ENCODE measurements around the gene S100A3. TPM values are rescaled to one million over a fixed set of nuclear protein-coding genes. Genes with fewer than 3 reads are reported as not detected.

Gene S100A3
- polyA plus RNA-seq, 2 of the 4 experiments (the other 2 are of a cell fraction), result 25.0 to 74.0 TPM

DNA sequence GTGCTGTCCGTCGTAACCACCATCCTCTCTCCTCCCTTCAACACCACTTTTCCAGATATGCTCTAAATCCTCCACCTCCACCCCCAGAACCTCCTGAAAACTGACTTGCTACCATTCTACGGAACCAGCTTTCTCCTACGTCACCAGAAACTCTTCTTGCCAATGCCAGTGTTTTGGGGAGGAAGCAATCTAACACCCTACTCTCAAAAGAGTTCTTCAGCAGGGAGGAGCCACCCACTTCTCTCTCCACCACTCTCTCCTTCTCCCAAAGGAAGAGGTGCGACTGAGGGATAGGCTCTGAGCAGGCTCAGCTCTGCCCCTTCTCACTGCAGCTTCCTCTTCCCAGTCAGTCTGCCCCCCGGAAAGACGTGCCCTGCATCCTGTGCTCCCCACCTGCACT is 22.6 kb upstream of the S100A3 start:
- no peak overlapping the region for H3K4me2 ChIP-seq
- FAIRE-seq, result no peak
- no peak for ATAC-seq
- CTCF ChIA-PET, result interaction anchor here (0.5 to 7.5 kb wide), 46 partner anchors 10 to 421 kb away, joined by 3 to 471 read pairs (median 8); partner anchors contain the start of genes CHTOP, NPR1, RAB13 and S100A1
- no peaks in the 10 kb centered on the region for H3K9me3 ChIP-seq
- 86% methylated on average over 7 of the region's 7 CpGs for WGBS (ENCODE audit: missing lambda C conversion rate)
- no peak for DNase-seq (ENCODE audit: low read depth in 1 of 2, low spot score in 1 of 2)
- POLR2A ChIA-PET, result interaction anchor here (1.4 to 3.4 kb wide), 6 partner anchors 36 to 100 kb away, joined by 3 to 24 read pairs (median 10); partner anchors contain the start of genes CHTOP, S100A13 and S100A6
- peaks cover 29% of the 10 kb centered on the region for H3K4me1 ChIP-seq
- H3K4me3 ChIP-seq, result no peak overlapping the region
- no peak for TF ChIP-seq RAD21 (conservative IDR thresholded peaks at IDR 0.05 in 1 of 2, IDR thresholded peaks at IDR 0.05 in 1 of 2)
- TF ChIP-seq RFX5 (IDR thresholded peaks at IDR 0.05), result no peak
- TF ChIP-seq HEYL (CRISPR knock-in tag; IDR thresholded peaks at IDR 0.05), result no peak
- no peak for TF ChIP-seq BHLHE40 (IDR thresholded peaks at IDR 0.05; ENCODE audit: low read depth, low read length)
- no peak for TF ChIP-seq EHF (CRISPR knock-in tag; IDR thresholded peaks at IDR 0.05)
- TF ChIP-seq, protein P1, sequence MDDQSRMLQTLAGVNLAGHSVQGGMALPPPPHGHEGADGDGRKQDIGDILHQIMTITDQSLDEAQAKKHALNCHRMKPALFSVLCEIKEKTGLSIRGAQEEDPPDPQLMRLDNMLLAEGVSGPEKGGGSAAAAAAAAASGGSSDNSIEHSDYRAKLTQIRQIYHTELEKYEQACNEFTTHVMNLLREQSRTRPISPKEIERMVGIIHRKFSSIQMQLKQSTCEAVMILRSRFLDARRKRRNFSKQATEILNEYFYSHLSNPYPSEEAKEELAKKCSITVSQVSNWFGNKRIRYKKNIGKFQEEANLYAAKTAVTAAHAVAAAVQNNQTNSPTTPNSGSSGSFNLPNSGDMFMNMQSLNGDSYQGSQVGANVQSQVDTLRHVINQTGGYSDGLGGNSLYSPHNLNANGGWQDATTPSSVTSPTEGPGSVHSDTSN (IDR thresholded peaks at IDR 0.05), result no peak
- TF ChIP-seq CHD2 (IDR thresholded peaks at IDR 0.05; ENCODE audit: low read length, partially characterized antibody), result no peak
- TF ChIP-seq, protein P2, sequence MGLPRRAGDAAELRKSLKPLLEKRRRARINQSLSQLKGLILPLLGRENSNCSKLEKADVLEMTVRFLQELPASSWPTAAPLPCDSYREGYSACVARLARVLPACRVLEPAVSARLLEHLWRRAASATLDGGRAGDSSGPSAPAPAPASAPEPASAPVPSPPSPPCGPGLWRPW (IDR thresholded peaks at IDR 0.05), result no peak
- peak overlapping the region in 1 of 2 experiments; percentile 38; a peak in 2 of 6 replicates for H3K27ac ChIP-seq

- ATAC-seq, result no peak
- Histone ChIP-seq H3K4me2 (no peak overlapping the region), H3K27ac (0 out of 6 replicates have a peak overlapping the region, but pooled peaks of 1 of the 2 experiments have one; percentile 8), H3K4me3 (no peak overlapping the region), H3K9me3 (no peaks in the 10 kb centered on the region), H3K4me1 (peaks cover 36% of the 10 kb centered on the region)
- POLR2A ChIA-PET, result interaction anchor here (2.5 to 3.4 kb wide), 2 partner anchors 36 to 63 kb away, joined by 12 to 24 read pairs; partner anchors contain the start of genes CHTOP and S100A6
- CTCF ChIA-PET, result interaction anchor here (0.6 to 7.5 kb wide), 17 partner anchors 15 to 701 kb away, joined by 3 to 471 read pairs (median 32); partner anchors contain the start of genes CHTOP, NPR1, S100A1 and S100A13
- TF ChIP-seq FOSB (CRISPR knock-in tag; IDR thresholded peaks at IDR 0.05) (no peak), BCL3 (IDR thresholded peaks at IDR 0.05) (no peak), HOXB13 (CRISPR knock-in tag; IDR thresholded peaks at IDR 0.05; ENCODE audit: low read depth) (no peak), POLR2AphosphoS2 (conservative IDR thresholded peaks at IDR 0.05; ENCODE audit: low read length) (no peak), JUNB (IDR thresholded peaks at IDR 0.05) (no peak), ZNF302 (CRISPR knock-in tag; IDR thresholded peaks at IDR 0.05) (no peak), CEBPB (IDR thresholded peaks at IDR 0.05) (no peak), HDAC2 (IDR thresholded peaks at IDR 0.05) (no peak), NR3C1 (IDR thresholded peaks at IDR 0.05) (no peak), RARB (CRISPR knock-in tag; IDR thresholded peaks at IDR 0.05) (no peak), EHMT2 (IDR thresholded peaks at IDR 0.05; ENCODE audit: low read depth) (no peak)
- TF ChIP-seq, protein P3, sequence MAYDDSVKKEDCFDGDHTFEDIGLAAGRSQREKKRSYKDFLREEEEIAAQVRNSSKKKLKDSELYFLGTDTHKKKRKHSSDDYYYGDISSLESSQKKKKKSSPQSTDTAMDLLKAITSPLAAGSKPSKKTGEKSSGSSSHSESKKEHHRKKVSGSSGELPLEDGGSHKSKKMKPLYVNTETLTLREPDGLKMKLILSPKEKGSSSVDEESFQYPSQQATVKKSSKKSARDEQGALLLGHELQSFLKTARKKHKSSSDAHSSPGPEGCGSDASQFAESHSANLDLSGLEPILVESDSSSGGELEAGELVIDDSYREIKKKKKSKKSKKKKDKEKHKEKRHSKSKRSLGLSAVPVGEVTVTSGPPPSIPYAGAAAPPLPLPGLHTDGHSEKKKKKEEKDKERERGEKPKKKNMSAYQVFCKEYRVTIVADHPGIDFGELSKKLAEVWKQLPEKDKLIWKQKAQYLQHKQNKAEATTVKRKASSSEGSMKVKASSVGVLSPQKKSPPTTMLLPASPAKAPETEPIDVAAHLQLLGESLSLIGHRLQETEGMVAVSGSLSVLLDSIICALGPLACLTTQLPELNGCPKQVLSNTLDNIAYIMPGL (CRISPR knock-in tag; IDR thresholded peaks at IDR 0.05; ENCODE audit: borderline replicate concordance), result no peak
- TF ChIP-seq, protein P4, sequence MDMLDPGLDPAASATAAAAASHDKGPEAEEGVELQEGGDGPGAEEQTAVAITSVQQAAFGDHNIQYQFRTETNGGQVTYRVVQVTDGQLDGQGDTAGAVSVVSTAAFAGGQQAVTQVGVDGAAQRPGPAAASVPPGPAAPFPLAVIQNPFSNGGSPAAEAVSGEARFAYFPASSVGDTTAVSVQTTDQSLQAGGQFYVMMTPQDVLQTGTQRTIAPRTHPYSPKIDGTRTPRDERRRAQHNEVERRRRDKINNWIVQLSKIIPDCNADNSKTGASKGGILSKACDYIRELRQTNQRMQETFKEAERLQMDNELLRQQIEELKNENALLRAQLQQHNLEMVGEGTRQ (IDR thresholded peaks at IDR 0.05), result no peak
- 85% methylated on average over 5 of the region's 5 CpGs for WGBS (ENCODE audit: missing lambda C conversion rate)
- no peak for DNase-seq (ENCODE audit: low read depth in 1 of 2, low spot score in 1 of 2)
- no peak for FAIRE-seq
Observed at GRCh38 chr1:153570874-153571273, 21.8 kb upstream of the S100A3 start.

All from A549 (cell line).